Endothelial cell of umbilical vein (primary cell): ENCODE data around the gene AK9. TPM values are rescaled to one million over a fixed set of nuclear protein-coding genes. Genes with fewer than 3 reads are reported as not detected.

ENCODE experiments used
- BruUV-seq: library from RNA; stranded (reverse); fragments of 400-500 nt; replicated peaks from 2 replicates; lab custom pipeline; 2021; lab: Mats Ljungman, UMichigan
- CTCF ChIA-PET: fragments of 300-600, 350-600 bp; sonication (Branson Sonifier 250); formaldehyde crosslinking; loops from one replicate; lab custom pipeline; 2021; ENCODE audit warnings: antibody characterized with exemption, inconsistent platforms; lab: Charles Lee
- POLR2A ChIA-PET: fragments of 300-600, 350-600 bp; sonication (Branson Sonifier 250); formaldehyde crosslinking; loops from one replicate; lab custom pipeline; 2021; ENCODE audit warnings: antibody characterized with exemption, inconsistent platforms; lab: Charles Lee
- DNase-seq: peaks from one replicate; pipeline ENCODE4 v3.0.0-alpha.2; 2011; ENCODE audit warnings: low read depth, low spot score
- FAIRE-seq: peaks from 2 replicates; lab custom pipeline; 2011; peaks lifted over from hg19 to GRCh38; lab: Jason Lieb, UNC
- H2AFZ ChIP-seq: 2 replicates; pipeline ENCODE4 v1.6.0; 2012; ENCODE audit warnings: low read depth, low read length, control low read depth, inconsistent platforms
- H3K27ac ChIP-seq: 2 replicates; pipeline ENCODE4 v1.5.1; 2011; ENCODE audit warnings: low read depth, mild to moderate bottlenecking, control low read depth, low read length, moderate library complexity; ENCODE audit not compliant: insufficient read depth
- H3K27me3 ChIP-seq, 2 experiments: 2 replicates each; pipeline versions ENCODE4 v1.6.0 to v1.6.1; 2011; ENCODE audit warnings: low read length in 2 of 2, mixed read lengths in 1 of 2; ENCODE audit not compliant: control insufficient read depth in 2 of 2, insufficient read depth in 2 of 2
- H3K36me3 ChIP-seq, 2 experiments: 2 replicates in 1 of 2; 3 replicates in 1 of 2; pipeline ENCODE4 v1.5.1; 2011; ENCODE audit warnings: low read length in 2 of 2, mild to moderate bottlenecking in 1 of 2, moderate library complexity in 1 of 2; ENCODE audit not compliant: control insufficient read depth in 2 of 2, insufficient read depth in 2 of 2; ENCODE audit errors: extremely low read depth in 1 of 2
- H3K4me1 ChIP-seq: 3 replicates; pipeline ENCODE4 v1.5.1; 2011; ENCODE audit warnings: mild to moderate bottlenecking, low read length; ENCODE audit not compliant: control insufficient read depth, insufficient read depth; ENCODE audit errors: extremely low read depth
- H3K4me2 ChIP-seq: 2 replicates; pipeline ENCODE4 v1.6.1; 2011; ENCODE audit warnings: low read length, control low read depth, mixed read lengths; ENCODE audit not compliant: insufficient read depth
- H3K4me3 ChIP-seq, 3 experiments: fragments of 200-600 bp in 1 of 3; sonication (generic), shearing (Covaris generic) in 1 of 3; replicated peaks in 1 of 3; 2 replicates each; pipeline ENCODE4 v1.5.1; 2011 to 2016; ENCODE audit warnings: control low read depth in 3 of 3, low read length in 3 of 3, mild to moderate bottlenecking in 2 of 3, inconsistent platforms in 1 of 3, low read depth in 1 of 3, moderate library complexity in 1 of 3; ENCODE audit not compliant: insufficient read depth in 1 of 3
- H3K79me2 ChIP-seq: 2 replicates; pipeline ENCODE4 v1.6.0; 2012; ENCODE audit warnings: low read length, inconsistent platforms; ENCODE audit not compliant: control insufficient read depth, insufficient read depth
- H3K9ac ChIP-seq: replicated peaks from 2 replicates; pipeline ENCODE3; 2011; ENCODE audit warnings: low read length, control low read depth; ENCODE audit not compliant: insufficient read depth; ENCODE audit errors: extremely low read depth
- H3K9me1 ChIP-seq: replicated peaks from 3 replicates; pipeline ENCODE4 v1.6.0; 2011; ENCODE audit warnings: mild to moderate bottlenecking, low read length; ENCODE audit not compliant: control insufficient read depth, insufficient read depth; ENCODE audit errors: extremely low read depth
- H3K9me3 ChIP-seq: replicated peaks from 2 replicates; pipeline ENCODE4 v1.5.1; 2012; ENCODE audit warnings: low read length, inconsistent platforms; ENCODE audit not compliant: control insufficient read depth, insufficient read depth
- H4K20me1 ChIP-seq: replicated peaks from 2 replicates; pipeline ENCODE3; 2011; ENCODE audit warnings: mild to moderate bottlenecking, low read length; ENCODE audit not compliant: control insufficient read depth, insufficient read depth; ENCODE audit errors: extremely low read depth
- EZH2 ChIP-seq: IDR thresholded peaks from 2 replicates; pipeline ENCODE4 v1.6.1; 2012; ENCODE audit warnings: borderline replicate concordance, low read depth, mild to moderate bottlenecking, moderate library complexity, low read length, inconsistent platforms; ENCODE audit not compliant: severe bottlenecking
- FOS ChIP-seq: IDR thresholded peaks from 2 replicates; pipeline ENCODE4 v1.6.1; 2011; ENCODE audit warnings: mild to moderate bottlenecking, low read length, moderate library complexity, borderline replicate concordance; ENCODE audit not compliant: insufficient read depth
- GATA2 ChIP-seq: IDR thresholded peaks from 2 replicates; pipeline ENCODE4 v1.7.0; 2011; ENCODE audit warnings: low read depth, mild to moderate bottlenecking, moderate library complexity, mixed read lengths, low read length; ENCODE audit not compliant: insufficient read length, insufficient read depth
- JUN ChIP-seq: IDR thresholded peaks from 2 replicates; pipeline ENCODE4 v1.6.1; 2011; ENCODE audit warnings: borderline replicate concordance, low read depth; ENCODE audit not compliant: insufficient read length, insufficient read depth
- MYC ChIP-seq: IDR thresholded peaks from one replicate; pipeline ENCODE4 v1.6.1; 2011; ENCODE audit warnings: mild to moderate bottlenecking, low read depth, low read length
- POLR2A ChIP-seq: IDR thresholded peaks from 2 replicates; pipeline ENCODE4 v1.6.1; 2012; ENCODE audit warnings: low read depth, mild to moderate bottlenecking, control low read depth, low read length
- POLR2AphosphoS5 ChIP-seq: IDR thresholded peaks from 2 replicates; pipeline ENCODE4 v1.6.1; 2012; ENCODE audit warnings: low read depth, mild to moderate bottlenecking, control low read depth, low read length, moderate library complexity; ENCODE audit not compliant: insufficient read depth
- dilution Hi-C: fragments of 300-500 bp; cut with MboI; formaldehyde crosslinking; loops from one replicate; pipeline ENCODE4 v1.15.0; 2019; ENCODE audit warnings: low sequenced_read_pairs; ENCODE audit not compliant: extremely low pct_ligation_motif_present
- intact Hi-C: fragments of 100-400 bp; cut with micrococcal nuclease; formaldehyde crosslinking; loops from one replicate; pipeline ENCODE4 v1.10.0; 2022
- polyA plus RNA-seq, 4 experiments: library from polyadenylated mRNA; depleted of rRNA in 3 of 4; stranded (reverse) in 3 of 4; unstranded in 1 of 4; fragments of >200 nt; gene quantifications; 2 replicates each; pipeline versions ENCODE4 v1.2.1 to v1.2.3, GENCODE V29; 2011 to 2012; ENCODE audit warnings: missing spikeins in 1 of 4
- total RNA-seq: library from RNA; stranded (reverse); gene quantifications from 2 replicates; pipeline ENCODE4 v1.2.3, GENCODE V29; 2021
- TF ChIP-seq, protein P1 (sequence below): IDR thresholded peaks from 2 replicates; pipeline ENCODE4 v1.6.1; 2011; ENCODE audit not compliant: insufficient read depth, insufficient read length
- TF ChIP-seq, protein P2 (sequence below), 2 donors: IDR thresholded peaks; 1 replicate in 1 of 2; 2 replicates in 1 of 2; pipeline ENCODE4 v1.5.1; 2011; ENCODE audit warnings: low read length in 2 of 2, mild to moderate bottlenecking in 2 of 2, moderate library complexity in 2 of 2, control low read depth in 1 of 2, inconsistent platforms in 1 of 2, low read depth in 1 of 2; ENCODE audit not compliant: insufficient read depth in 1 of 2; ENCODE audit errors: extremely low read depth in 1 of 2

The AK9 gene
- total and polyA plus RNA-seq, 2 donors (not counting 3 experiments of a cell fraction or from before 2014, with no cell fraction given): 1.4 to 3.2 TPM

DNA sequence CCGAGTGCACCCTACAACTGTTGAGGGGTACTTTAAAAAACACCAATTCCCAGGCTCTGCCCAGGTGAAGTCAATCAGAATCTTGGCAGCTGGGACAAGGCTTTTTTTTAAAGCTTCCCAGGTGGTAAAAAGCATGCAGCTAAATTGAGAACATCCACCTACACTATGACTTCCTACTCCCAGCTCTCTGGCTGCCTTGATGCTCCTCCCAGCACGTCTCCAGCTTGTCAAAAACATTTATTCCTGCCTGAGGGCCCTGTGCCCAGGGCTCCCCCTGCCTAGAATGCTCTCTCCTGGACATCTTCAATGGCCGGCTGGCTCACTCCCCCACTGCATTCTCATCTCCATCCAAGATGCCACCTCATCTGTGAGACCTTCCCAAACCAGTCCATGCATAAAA lies 217.9 kb downstream of the AK9 start:
- BruUV-seq: no TSS peak
- CTCF ChIA-PET: no interaction called here
- TF ChIP-seq POLR2A: no peak
- TF ChIP-seq, protein P1, sequence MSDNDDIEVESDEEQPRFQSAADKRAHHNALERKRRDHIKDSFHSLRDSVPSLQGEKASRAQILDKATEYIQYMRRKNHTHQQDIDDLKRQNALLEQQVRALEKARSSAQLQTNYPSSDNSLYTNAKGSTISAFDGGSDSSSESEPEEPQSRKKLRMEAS: no peak
- no peak for TF ChIP-seq GATA2
- TF ChIP-seq MYC: no peak
- no peak for TF ChIP-seq JUN
- TF ChIP-seq, protein P2, sequence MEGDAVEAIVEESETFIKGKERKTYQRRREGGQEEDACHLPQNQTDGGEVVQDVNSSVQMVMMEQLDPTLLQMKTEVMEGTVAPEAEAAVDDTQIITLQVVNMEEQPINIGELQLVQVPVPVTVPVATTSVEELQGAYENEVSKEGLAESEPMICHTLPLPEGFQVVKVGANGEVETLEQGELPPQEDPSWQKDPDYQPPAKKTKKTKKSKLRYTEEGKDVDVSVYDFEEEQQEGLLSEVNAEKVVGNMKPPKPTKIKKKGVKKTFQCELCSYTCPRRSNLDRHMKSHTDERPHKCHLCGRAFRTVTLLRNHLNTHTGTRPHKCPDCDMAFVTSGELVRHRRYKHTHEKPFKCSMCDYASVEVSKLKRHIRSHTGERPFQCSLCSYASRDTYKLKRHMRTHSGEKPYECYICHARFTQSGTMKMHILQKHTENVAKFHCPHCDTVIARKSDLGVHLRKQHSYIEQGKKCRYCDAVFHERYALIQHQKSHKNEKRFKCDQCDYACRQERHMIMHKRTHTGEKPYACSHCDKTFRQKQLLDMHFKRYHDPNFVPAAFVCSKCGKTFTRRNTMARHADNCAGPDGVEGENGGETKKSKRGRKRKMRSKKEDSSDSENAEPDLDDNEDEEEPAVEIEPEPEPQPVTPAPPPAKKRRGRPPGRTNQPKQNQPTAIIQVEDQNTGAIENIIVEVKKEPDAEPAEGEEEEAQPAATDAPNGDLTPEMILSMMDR (IDR thresholded peaks at IDR 0.05; ENCODE audit: extremely low read depth in 1 of 2, insufficient read depth in 1 of 2, low read depth in 1 of 2, low read length in 2 of 2): no peak
- TF ChIP-seq POLR2AphosphoS5: no peak
- no peak for TF ChIP-seq FOS
- TF ChIP-seq EZH2: no peak

More for the DNA sequence above, 217.9 kb downstream of the AK9 start:
- intact Hi-C loops (no loop called here), dilution Hi-C loops (no loop called here)
- H3K4me3 ChIP-seq: no peak overlapping the region
- POLR2A ChIA-PET: no interaction called here
- no peak overlapping the region for H3K4me2 ChIP-seq
- FAIRE-seq (no peak), DNase-seq (no peak)
- H3K9me1 ChIP-seq: no peaks in the 10 kb centered on the region
- no peaks in the 10 kb centered on the region for H3K9me3 ChIP-seq
- no peak overlapping the region for H2AFZ ChIP-seq
- H3K27ac ChIP-seq: no peak overlapping the region
- no peaks in the 10 kb centered on the region for H4K20me1 ChIP-seq
- H3K4me1 ChIP-seq: no peaks in the 10 kb centered on the region
- H3K79me2 ChIP-seq: peaks cover 14% of the 10 kb centered on the region
- H3K9ac ChIP-seq: no peak overlapping the region
- H3K36me3 ChIP-seq: peaks cover 14 to 20% of the 10 kb centered on the region in 2 experiments
- no peaks in the 10 kb centered on the region for H3K27me3 ChIP-seq
